NCI-H2227 (cell line): ENCODE measurements around the gene COASY.
A peak's percentile ranks its signal among the peaks of the same experiment; 100 is the strongest.
"Not testable (repeated sequence)": the region's sequence is repeated elsewhere in the genome, so short reads cannot be mapped to it uniquely, and the experiment has no call there.

ENCODE experiments used
- DNase-seq: peaks from one replicate; lab custom pipeline; 2025; ENCODE audit not compliant: unreplicated experiment; lab: John Stamatoyannopoulos, UW

The COASY gene

GRCh38 chr17:42552736-42553135 is 9.2 kb upstream of the COASY start, which contains the start of gene HSD17B1:
Gene HSD17B1 (plus strand): TSS chr17:42552923. CDS start chr17:42552934, 11 bp downstream.
- DNase-seq: not testable (repeated sequence)

- peak; percentile 59 for DNase-seq
Observed at GRCh38 chr17:42553161-42553818, 8.7 kb upstream of the COASY start.

GRCh38 chr17:42553866-42554249 is 8.1 kb upstream of the COASY start:
- no peak for DNase-seq

- peak; percentile 94 for DNase-seq
Observed at GRCh38 chr17:42554250-42555121, 7.5 kb upstream of the COASY start.

- no peak for DNase-seq
Observed at GRCh38 chr17:42555122-42555622, 6.8 kb upstream of the COASY start.

GRCh38 chr17:42555961-42556617 is 5.9 kb upstream of the COASY start:
- peak; percentile 32 for DNase-seq

- DNase-seq: no peak
Observed at GRCh38 chr17:42559075-42559474, 2.9 kb upstream of the COASY start.

GRCh38 chr17:42560246-42560645 is 1.7 kb upstream of the COASY start:
- DNase-seq: no peak

GRCh38 chr17:42562388-42563142 is 617 bp downstream of the COASY start:
- no peak for DNase-seq

GRCh38 chr17:42563143-42563509 is 1.2 kb downstream of the COASY start:
- no peak for DNase-seq

GRCh38 chr17:42563543-42563942 is 1.6 kb downstream of the COASY start:
- DNase-seq: no peak

GRCh38 chr17:42563950-42564349 is 2.0 kb downstream of the COASY start:
- no peak for DNase-seq

GRCh38 chr17:42564815-42565522 is 3.0 kb downstream of the COASY start:
- DNase-seq: no peak

- no peak for DNase-seq
Observed at GRCh38 chr17:42565523-42566214, 3.7 kb downstream of the COASY start.

GRCh38 chr17:42566215-42566882 is 4.4 kb downstream of the COASY start:
- peak; percentile 64 for DNase-seq

GRCh38 chr17:42566883-42567573 is 5.1 kb downstream of the COASY start, which contains the start of gene MLX:
Gene MLX (plus strand): TSS chr17:42567100. CDS start chr17:42567125, 25 bp downstream.
- peak; percentile 98 for DNase-seq

GRCh38 chr17:42568341-42569111 is 6.6 kb downstream of the COASY start:
- no peak for DNase-seq
